Measurements from ENCODE around the gene TIMP3. TPM values are rescaled to one million over a fixed set of nuclear protein-coding genes. Genes with fewer than 3 reads are reported as not detected.

TIMP3 gene
- total RNA-seq, 1 donor from 2014 or later, result 64.2 TPM

GRCh38 chr22:32837142-32837541 lies 35.6 kb downstream of the TIMP3 start:
- no peak overlapping the region for H3K9ac ChIP-seq (ENCODE audit: low read depth in 1 of 3, low read length in 3 of 3)
- no peak overlapping the region for H3K27ac ChIP-seq (ENCODE audit: low read depth, low read length)
- no peaks in the 10 kb centered on the region for H3K27me3 ChIP-seq (ENCODE audit: control insufficient read depth in 3 of 3, insufficient read depth in 3 of 3, low read length in 3 of 3)
- H3K36me3 ChIP-seq (ENCODE audit: control insufficient read depth in 3 of 3, insufficient read depth in 3 of 3, low read length in 3 of 3), result peaks cover 0 to 10% (median 5%) of the 10 kb centered on the region in 3 donors
- no peak overlapping the region for H3K4me3 ChIP-seq (ENCODE audit: low read length in 3 of 3)
- H3K4me1 ChIP-seq (ENCODE audit: control insufficient read depth in 3 of 3, insufficient read depth in 3 of 3, low read length in 3 of 3), result peaks cover 48 to 49% (median 49%) of the 10 kb centered on the region in 3 donors
- no peaks in the 10 kb centered on the region for H3K9me3 ChIP-seq (ENCODE audit: control insufficient read depth in 3 of 3, low read length in 3 of 3)

GRCh38 chr22:32837803-32838202 lies 36.3 kb downstream of the TIMP3 start:
- Histone ChIP-seq H3K27me3 (ENCODE audit: control insufficient read depth in 3 of 3, insufficient read depth in 3 of 3, low read length in 3 of 3) (no peaks in the 10 kb centered on the region), H3K4me3 (ENCODE audit: low read length in 3 of 3) (no peak overlapping the region), H3K9ac (ENCODE audit: low read depth in 1 of 3, low read length in 3 of 3) (no peak overlapping the region), H3K4me1 (ENCODE audit: control insufficient read depth in 3 of 3, insufficient read depth in 3 of 3, low read length in 3 of 3) (peaks cover 44 to 50% (median 48%) of the 10 kb centered on the region in 3 donors), H3K9me3 (ENCODE audit: control insufficient read depth in 3 of 3, low read length in 3 of 3) (no peaks in the 10 kb centered on the region), H3K36me3 (ENCODE audit: control insufficient read depth in 3 of 3, insufficient read depth in 3 of 3, low read length in 3 of 3) (peaks cover 0 to 10% (median 5%) of the 10 kb centered on the region in 3 donors), H3K27ac (ENCODE audit: low read depth, low read length) (no peak overlapping the region)

GRCh38 chr22:32839831-32840584 lies 38.5 kb downstream of the TIMP3 start:
- Histone ChIP-seq H3K9me3 (ENCODE audit: control insufficient read depth in 3 of 3, low read length in 3 of 3) (no peaks in the 10 kb centered on the region), H3K36me3 (ENCODE audit: control insufficient read depth in 3 of 3, insufficient read depth in 3 of 3, low read length in 3 of 3) (peaks cover 0 to 4% (median 3%) of the 10 kb centered on the region in 3 donors), H3K4me1 (ENCODE audit: control insufficient read depth in 3 of 3, insufficient read depth in 3 of 3, low read length in 3 of 3) (peaks cover 36 to 47% (median 43%) of the 10 kb centered on the region in 3 donors), H3K9ac (ENCODE audit: low read depth in 1 of 3, low read length in 3 of 3) (no peak overlapping the region), H3K4me3 (ENCODE audit: low read length in 3 of 3) (no peak overlapping the region), H3K27ac (ENCODE audit: low read depth, low read length) (peak overlapping the region; percentile 7), H3K27me3 (ENCODE audit: control insufficient read depth in 3 of 3, insufficient read depth in 3 of 3, low read length in 3 of 3) (no peaks in the 10 kb centered on the region)

GRCh38 chr22:32841175-32841574 lies 39.7 kb downstream of the TIMP3 start:
- Histone ChIP-seq H3K9me3 (ENCODE audit: control insufficient read depth in 3 of 3, low read length in 3 of 3) (no peaks in the 10 kb centered on the region), H3K4me3 (ENCODE audit: low read length in 3 of 3) (no peak overlapping the region), H3K27me3 (ENCODE audit: control insufficient read depth in 3 of 3, insufficient read depth in 3 of 3, low read length in 3 of 3) (no peaks in the 10 kb centered on the region), H3K36me3 (ENCODE audit: control insufficient read depth in 3 of 3, insufficient read depth in 3 of 3, low read length in 3 of 3) (peaks cover 0 to 4% (median 3%) of the 10 kb centered on the region in 3 donors), H3K9ac (ENCODE audit: low read depth in 1 of 3, low read length in 3 of 3) (no peak overlapping the region), H3K27ac (ENCODE audit: low read depth, low read length) (no peak overlapping the region), H3K4me1 (ENCODE audit: control insufficient read depth in 3 of 3, insufficient read depth in 3 of 3, low read length in 3 of 3) (peaks cover 43 to 53% (median 46%) of the 10 kb centered on the region in 3 donors)

GRCh38 chr22:32842486-32842885 lies 41.0 kb downstream of the TIMP3 start:
- peaks cover 0 to 4% (median 3%) of the 10 kb centered on the region in 3 donors for H3K36me3 ChIP-seq (ENCODE audit: control insufficient read depth in 3 of 3, insufficient read depth in 3 of 3, low read length in 3 of 3)
- H3K4me1 ChIP-seq (ENCODE audit: control insufficient read depth in 3 of 3, insufficient read depth in 3 of 3, low read length in 3 of 3), result peaks cover 45 to 57% (median 50%) of the 10 kb centered on the region in 3 donors
- H3K9ac ChIP-seq (ENCODE audit: low read depth in 1 of 3, low read length in 3 of 3), result no peak overlapping the region
- H3K9me3 ChIP-seq (ENCODE audit: control insufficient read depth in 3 of 3, low read length in 3 of 3), result no peaks in the 10 kb centered on the region
- no peak overlapping the region for H3K4me3 ChIP-seq (ENCODE audit: low read length in 3 of 3)
- peaks cover 0 to 3% (median 0%) of the 10 kb centered on the region in 3 donors for H3K27me3 ChIP-seq (ENCODE audit: control insufficient read depth in 3 of 3, insufficient read depth in 3 of 3, low read length in 3 of 3)
- H3K27ac ChIP-seq (ENCODE audit: low read depth, low read length), result no peak overlapping the region

- Histone ChIP-seq H3K27me3 (ENCODE audit: control insufficient read depth in 3 of 3, insufficient read depth in 3 of 3, low read length in 3 of 3) (peaks cover 0 to 3% (median 0%) of the 10 kb centered on the region in 3 donors), H3K9me3 (ENCODE audit: control insufficient read depth in 3 of 3, low read length in 3 of 3) (no peaks in the 10 kb centered on the region), H3K27ac (ENCODE audit: low read depth, low read length) (no peak overlapping the region), H3K4me3 (ENCODE audit: low read length in 3 of 3) (no peak overlapping the region), H3K9ac (ENCODE audit: low read depth in 1 of 3, low read length in 3 of 3) (no peak overlapping the region), H3K4me1 (ENCODE audit: control insufficient read depth in 3 of 3, insufficient read depth in 3 of 3, low read length in 3 of 3) (peaks cover 37 to 52% (median 51%) of the 10 kb centered on the region in 3 donors), H3K36me3 (ENCODE audit: control insufficient read depth in 3 of 3, insufficient read depth in 3 of 3, low read length in 3 of 3) (peaks cover 0 to 4% (median 3%) of the 10 kb centered on the region in 3 donors)
Measured at GRCh38 chr22:32843300-32843699, 41.8 kb downstream of the TIMP3 start.

- H3K9me3 ChIP-seq (ENCODE audit: control insufficient read depth in 3 of 3, low read length in 3 of 3), result no peaks in the 10 kb centered on the region
- H3K4me1 ChIP-seq (ENCODE audit: control insufficient read depth in 3 of 3, insufficient read depth in 3 of 3, low read length in 3 of 3), result peaks cover 34 to 50% (median 49%) of the 10 kb centered on the region in 3 donors
- H3K4me3 ChIP-seq (ENCODE audit: low read length in 3 of 3), result no peak overlapping the region
- peaks cover 0 to 4% (median 3%) of the 10 kb centered on the region in 3 donors for H3K36me3 ChIP-seq (ENCODE audit: control insufficient read depth in 3 of 3, insufficient read depth in 3 of 3, low read length in 3 of 3)
- no peak overlapping the region for H3K27ac ChIP-seq (ENCODE audit: low read depth, low read length)
- peaks cover 0 to 3% (median 0%) of the 10 kb centered on the region in 3 donors for H3K27me3 ChIP-seq (ENCODE audit: control insufficient read depth in 3 of 3, insufficient read depth in 3 of 3, low read length in 3 of 3)
- no peak overlapping the region for H3K9ac ChIP-seq (ENCODE audit: low read depth in 1 of 3, low read length in 3 of 3)
Measured at GRCh38 chr22:32844251-32844650, 42.7 kb downstream of the TIMP3 start.

- Histone ChIP-seq H3K4me1 (ENCODE audit: control insufficient read depth in 3 of 3, insufficient read depth in 3 of 3, low read length in 3 of 3) (peaks cover 54 to 59% (median 56%) of the 10 kb centered on the region in 3 donors), H3K9me3 (ENCODE audit: control insufficient read depth in 3 of 3, low read length in 3 of 3) (no peaks in the 10 kb centered on the region), H3K36me3 (ENCODE audit: control insufficient read depth in 3 of 3, insufficient read depth in 3 of 3, low read length in 3 of 3) (peaks cover 0 to 4% (median under 1%) of the 10 kb centered on the region in 3 donors), H3K9ac (ENCODE audit: low read depth in 1 of 3, low read length in 3 of 3) (no peak overlapping the region), H3K27ac (ENCODE audit: low read depth, low read length) (peak overlapping the region; percentile 6), H3K4me3 (ENCODE audit: low read length in 3 of 3) (peak overlapping the region in 1 of 3 donors; percentile 49), H3K27me3 (ENCODE audit: control insufficient read depth in 3 of 3, insufficient read depth in 3 of 3, low read length in 3 of 3) (peaks cover 0 to 3% (median 0%) of the 10 kb centered on the region in 3 donors)
Measured at GRCh38 chr22:32846780-32847491, 45.4 kb downstream of the TIMP3 start.

GRCh38 chr22:32848226-32848625 lies 46.7 kb downstream of the TIMP3 start:
- Histone ChIP-seq H3K4me1 (ENCODE audit: control insufficient read depth in 3 of 3, insufficient read depth in 3 of 3, low read length in 3 of 3) (peaks cover 64 to 71% (median 67%) of the 10 kb centered on the region in 3 donors), H3K9me3 (ENCODE audit: control insufficient read depth in 3 of 3, low read length in 3 of 3) (no peaks in the 10 kb centered on the region), H3K9ac (ENCODE audit: low read depth in 1 of 3, low read length in 3 of 3) (no peak overlapping the region), H3K27ac (ENCODE audit: low read depth, low read length) (no peak overlapping the region), H3K36me3 (ENCODE audit: control insufficient read depth in 3 of 3, insufficient read depth in 3 of 3, low read length in 3 of 3) (peaks cover 0 to 2% (median 0%) of the 10 kb centered on the region in 3 donors), H3K27me3 (ENCODE audit: control insufficient read depth in 3 of 3, insufficient read depth in 3 of 3, low read length in 3 of 3) (peaks cover 0 to 3% (median 0%) of the 10 kb centered on the region in 3 donors), H3K4me3 (ENCODE audit: low read length in 3 of 3) (no peak overlapping the region)

- H3K9me3 ChIP-seq (ENCODE audit: control insufficient read depth in 3 of 3, low read length in 3 of 3), result no peaks in the 10 kb centered on the region
- no peak overlapping the region for H3K4me3 ChIP-seq (ENCODE audit: low read length in 3 of 3)
- no peak overlapping the region for H3K27ac ChIP-seq (ENCODE audit: low read depth, low read length)
- H3K9ac ChIP-seq (ENCODE audit: low read depth in 1 of 3, low read length in 3 of 3), result no peak overlapping the region
- H3K27me3 ChIP-seq (ENCODE audit: control insufficient read depth in 3 of 3, insufficient read depth in 3 of 3, low read length in 3 of 3), result peaks cover 0 to 3% (median 0%) of the 10 kb centered on the region in 3 donors
- peaks cover 67 to 82% (median 69%) of the 10 kb centered on the region in 3 donors for H3K4me1 ChIP-seq (ENCODE audit: control insufficient read depth in 3 of 3, insufficient read depth in 3 of 3, low read length in 3 of 3)
- H3K36me3 ChIP-seq (ENCODE audit: control insufficient read depth in 3 of 3, insufficient read depth in 3 of 3, low read length in 3 of 3), result peaks cover 0 to 4% (median 0%) of the 10 kb centered on the region in 3 donors
Measured at GRCh38 chr22:32849501-32849900, 48.0 kb downstream of the TIMP3 start.
